Endothelial cell of umbilical vein (primary cell): ENCODE results near the gene SLC8A1. TPM values are rescaled to one million over a fixed set of nuclear protein-coding genes. Genes with fewer than 3 reads are reported as not detected.

Source experiments
- BruUV-seq: library from RNA; stranded (reverse); fragments of 400-500 nt; replicated peaks from 2 replicates; lab custom pipeline; 2021; lab: Mats Ljungman, UMichigan
- CTCF ChIA-PET: fragments of 300-600, 350-600 bp; sonication (Branson Sonifier 250); formaldehyde crosslinking; loops from one replicate; lab custom pipeline; 2021; ENCODE audit warnings: antibody characterized with exemption, inconsistent platforms; lab: Charles Lee
- POLR2A ChIA-PET: fragments of 300-600, 350-600 bp; sonication (Branson Sonifier 250); formaldehyde crosslinking; loops from one replicate; lab custom pipeline; 2021; ENCODE audit warnings: antibody characterized with exemption, inconsistent platforms; lab: Charles Lee
- DNase-seq: peaks from one replicate; pipeline ENCODE4 v3.0.0-alpha.2; 2011; ENCODE audit warnings: low read depth, low spot score
- FAIRE-seq: peaks from 2 replicates; lab custom pipeline; 2011; peaks lifted over from hg19 to GRCh38; lab: Jason Lieb, UNC
- H2AFZ ChIP-seq: 2 replicates; pipeline ENCODE4 v1.6.0; 2012; ENCODE audit warnings: low read depth, low read length, control low read depth, inconsistent platforms
- H3K27ac ChIP-seq: 2 replicates; pipeline ENCODE4 v1.5.1; 2011; ENCODE audit warnings: low read depth, mild to moderate bottlenecking, control low read depth, low read length, moderate library complexity; ENCODE audit not compliant: insufficient read depth
- H3K27me3 ChIP-seq, 2 experiments: 2 replicates each; pipeline versions ENCODE4 v1.6.0 to v1.6.1; 2011; ENCODE audit warnings: low read length in 2 of 2, mixed read lengths in 1 of 2; ENCODE audit not compliant: control insufficient read depth in 2 of 2, insufficient read depth in 2 of 2
- H3K36me3 ChIP-seq, 2 experiments: 2 replicates in 1 of 2; 3 replicates in 1 of 2; pipeline ENCODE4 v1.5.1; 2011; ENCODE audit warnings: low read length in 2 of 2, mild to moderate bottlenecking in 1 of 2, moderate library complexity in 1 of 2; ENCODE audit not compliant: control insufficient read depth in 2 of 2, insufficient read depth in 2 of 2; ENCODE audit errors: extremely low read depth in 1 of 2
- H3K4me1 ChIP-seq: 3 replicates; pipeline ENCODE4 v1.5.1; 2011; ENCODE audit warnings: mild to moderate bottlenecking, low read length; ENCODE audit not compliant: control insufficient read depth, insufficient read depth; ENCODE audit errors: extremely low read depth
- H3K4me2 ChIP-seq: 2 replicates; pipeline ENCODE4 v1.6.1; 2011; ENCODE audit warnings: low read length, control low read depth, mixed read lengths; ENCODE audit not compliant: insufficient read depth
- H3K4me3 ChIP-seq, 3 experiments: fragments of 200-600 bp in 1 of 3; sonication (generic), shearing (Covaris generic) in 1 of 3; replicated peaks in 1 of 3; 2 replicates each; pipeline ENCODE4 v1.5.1; 2011 to 2016; ENCODE audit warnings: control low read depth in 3 of 3, low read length in 3 of 3, mild to moderate bottlenecking in 2 of 3, inconsistent platforms in 1 of 3, low read depth in 1 of 3, moderate library complexity in 1 of 3; ENCODE audit not compliant: insufficient read depth in 1 of 3
- H3K79me2 ChIP-seq: 2 replicates; pipeline ENCODE4 v1.6.0; 2012; ENCODE audit warnings: low read length, inconsistent platforms; ENCODE audit not compliant: control insufficient read depth, insufficient read depth
- H3K9ac ChIP-seq: replicated peaks from 2 replicates; pipeline ENCODE3; 2011; ENCODE audit warnings: low read length, control low read depth; ENCODE audit not compliant: insufficient read depth; ENCODE audit errors: extremely low read depth
- H3K9me1 ChIP-seq: replicated peaks from 3 replicates; pipeline ENCODE4 v1.6.0; 2011; ENCODE audit warnings: mild to moderate bottlenecking, low read length; ENCODE audit not compliant: control insufficient read depth, insufficient read depth; ENCODE audit errors: extremely low read depth
- H3K9me3 ChIP-seq: replicated peaks from 2 replicates; pipeline ENCODE4 v1.5.1; 2012; ENCODE audit warnings: low read length, inconsistent platforms; ENCODE audit not compliant: control insufficient read depth, insufficient read depth
- H4K20me1 ChIP-seq: replicated peaks from 2 replicates; pipeline ENCODE3; 2011; ENCODE audit warnings: mild to moderate bottlenecking, low read length; ENCODE audit not compliant: control insufficient read depth, insufficient read depth; ENCODE audit errors: extremely low read depth
- EZH2 ChIP-seq: IDR thresholded peaks from 2 replicates; pipeline ENCODE4 v1.6.1; 2012; ENCODE audit warnings: borderline replicate concordance, low read depth, mild to moderate bottlenecking, moderate library complexity, low read length, inconsistent platforms; ENCODE audit not compliant: severe bottlenecking
- FOS ChIP-seq: IDR thresholded peaks from 2 replicates; pipeline ENCODE4 v1.6.1; 2011; ENCODE audit warnings: mild to moderate bottlenecking, low read length, moderate library complexity, borderline replicate concordance; ENCODE audit not compliant: insufficient read depth
- GATA2 ChIP-seq: IDR thresholded peaks from 2 replicates; pipeline ENCODE4 v1.7.0; 2011; ENCODE audit warnings: low read depth, mild to moderate bottlenecking, moderate library complexity, mixed read lengths, low read length; ENCODE audit not compliant: insufficient read length, insufficient read depth
- JUN ChIP-seq: IDR thresholded peaks from 2 replicates; pipeline ENCODE4 v1.6.1; 2011; ENCODE audit warnings: borderline replicate concordance, low read depth; ENCODE audit not compliant: insufficient read length, insufficient read depth
- MYC ChIP-seq: IDR thresholded peaks from one replicate; pipeline ENCODE4 v1.6.1; 2011; ENCODE audit warnings: mild to moderate bottlenecking, low read depth, low read length
- POLR2A ChIP-seq: IDR thresholded peaks from 2 replicates; pipeline ENCODE4 v1.6.1; 2012; ENCODE audit warnings: low read depth, mild to moderate bottlenecking, control low read depth, low read length
- POLR2AphosphoS5 ChIP-seq: IDR thresholded peaks from 2 replicates; pipeline ENCODE4 v1.6.1; 2012; ENCODE audit warnings: low read depth, mild to moderate bottlenecking, control low read depth, low read length, moderate library complexity; ENCODE audit not compliant: insufficient read depth
- dilution Hi-C: fragments of 300-500 bp; cut with MboI; formaldehyde crosslinking; loops from one replicate; pipeline ENCODE4 v1.15.0; 2019; ENCODE audit warnings: low sequenced_read_pairs; ENCODE audit not compliant: extremely low pct_ligation_motif_present
- intact Hi-C: fragments of 100-400 bp; cut with micrococcal nuclease; formaldehyde crosslinking; loops from one replicate; pipeline ENCODE4 v1.10.0; 2022
- polyA plus RNA-seq, 4 experiments: library from polyadenylated mRNA; depleted of rRNA in 3 of 4; stranded (reverse) in 3 of 4; unstranded in 1 of 4; fragments of >200 nt; gene quantifications; 2 replicates each; pipeline versions ENCODE4 v1.2.1 to v1.2.3, GENCODE V29; 2011 to 2012; ENCODE audit warnings: missing spikeins in 1 of 4
- total RNA-seq: library from RNA; stranded (reverse); gene quantifications from 2 replicates; pipeline ENCODE4 v1.2.3, GENCODE V29; 2021
- TF ChIP-seq, protein P1 (sequence below), 2 donors: IDR thresholded peaks; 1 replicate in 1 of 2; 2 replicates in 1 of 2; pipeline ENCODE4 v1.5.1; 2011; ENCODE audit warnings: low read length in 2 of 2, mild to moderate bottlenecking in 2 of 2, moderate library complexity in 2 of 2, control low read depth in 1 of 2, inconsistent platforms in 1 of 2, low read depth in 1 of 2; ENCODE audit not compliant: insufficient read depth in 1 of 2; ENCODE audit errors: extremely low read depth in 1 of 2
- TF ChIP-seq, protein P2 (sequence below): IDR thresholded peaks from 2 replicates; pipeline ENCODE4 v1.6.1; 2011; ENCODE audit not compliant: insufficient read depth, insufficient read length

The SLC8A1 gene
- total and polyA plus RNA-seq, 2 donors (not counting 3 experiments of a cell fraction or from before 2014, with no cell fraction given), result 0.19 to 1.8 TPM

- H4K20me1 ChIP-seq, result no peaks in the 10 kb centered on the region
- no TSS peak for BruUV-seq
- ChIA-PET POLR2A (no interaction called here), CTCF (interaction anchor here (1.3 kb wide), 1 partner anchor 15 kb away, joined by 3 read pairs; no protein-coding TSS in a partner anchor)
- no peaks in the 10 kb centered on the region for H3K27me3 ChIP-seq
- intact Hi-C loops (no loop called here), dilution Hi-C loops (no loop called here)
- no peak for DNase-seq
- FAIRE-seq, result no peak
- TF ChIP-seq GATA2, result no peak
- no peak for TF ChIP-seq JUN
- TF ChIP-seq, protein P1, sequence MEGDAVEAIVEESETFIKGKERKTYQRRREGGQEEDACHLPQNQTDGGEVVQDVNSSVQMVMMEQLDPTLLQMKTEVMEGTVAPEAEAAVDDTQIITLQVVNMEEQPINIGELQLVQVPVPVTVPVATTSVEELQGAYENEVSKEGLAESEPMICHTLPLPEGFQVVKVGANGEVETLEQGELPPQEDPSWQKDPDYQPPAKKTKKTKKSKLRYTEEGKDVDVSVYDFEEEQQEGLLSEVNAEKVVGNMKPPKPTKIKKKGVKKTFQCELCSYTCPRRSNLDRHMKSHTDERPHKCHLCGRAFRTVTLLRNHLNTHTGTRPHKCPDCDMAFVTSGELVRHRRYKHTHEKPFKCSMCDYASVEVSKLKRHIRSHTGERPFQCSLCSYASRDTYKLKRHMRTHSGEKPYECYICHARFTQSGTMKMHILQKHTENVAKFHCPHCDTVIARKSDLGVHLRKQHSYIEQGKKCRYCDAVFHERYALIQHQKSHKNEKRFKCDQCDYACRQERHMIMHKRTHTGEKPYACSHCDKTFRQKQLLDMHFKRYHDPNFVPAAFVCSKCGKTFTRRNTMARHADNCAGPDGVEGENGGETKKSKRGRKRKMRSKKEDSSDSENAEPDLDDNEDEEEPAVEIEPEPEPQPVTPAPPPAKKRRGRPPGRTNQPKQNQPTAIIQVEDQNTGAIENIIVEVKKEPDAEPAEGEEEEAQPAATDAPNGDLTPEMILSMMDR (IDR thresholded peaks at IDR 0.05; ENCODE audit: extremely low read depth in 1 of 2, insufficient read depth in 1 of 2, low read depth in 1 of 2, low read length in 2 of 2), result no peak
- no peak for TF ChIP-seq FOS
- TF ChIP-seq MYC, result no peak
- no peak for TF ChIP-seq POLR2AphosphoS5
- no peak for TF ChIP-seq POLR2A
- TF ChIP-seq EZH2, result no peak
- TF ChIP-seq, protein P2, sequence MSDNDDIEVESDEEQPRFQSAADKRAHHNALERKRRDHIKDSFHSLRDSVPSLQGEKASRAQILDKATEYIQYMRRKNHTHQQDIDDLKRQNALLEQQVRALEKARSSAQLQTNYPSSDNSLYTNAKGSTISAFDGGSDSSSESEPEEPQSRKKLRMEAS, result no peak
- H3K79me2 ChIP-seq, result no peaks in the 10 kb centered on the region
- H2AFZ ChIP-seq, result no peak overlapping the region
- H3K27ac ChIP-seq, result no peak overlapping the region
- H3K9me3 ChIP-seq, result no peaks in the 10 kb centered on the region
- H3K4me2 ChIP-seq, result no peak overlapping the region
- H3K9me1 ChIP-seq, result no peaks in the 10 kb centered on the region
- H3K4me3 ChIP-seq, result no peak overlapping the region
- H3K4me1 ChIP-seq, result no peaks in the 10 kb centered on the region
- no peak overlapping the region for H3K9ac ChIP-seq
- H3K36me3 ChIP-seq, result no peaks in the 10 kb centered on the region
These were observed 304.5 kb downstream of the SLC8A1 start for GRCh38 chr2:40147360-40147759.
